HG03520 (cell line): Measurements from ENCODE around the gene ZDHHC24.
"Not testable (repeated sequence)": the region's sequence is repeated elsewhere in the genome, so short reads cannot be mapped to it uniquely, and the experiment has no call there.

Experiments
- ATAC-seq: cut with Tn5 transposase; IDR thresholded peaks from one replicate; pipeline ENCODE4 v1.9.1; 2021; ENCODE audit warnings: mild to moderate bottlenecking, moderate library complexity; ENCODE audit not compliant: unreplicated experiment

ZDHHC24 gene, protein sequence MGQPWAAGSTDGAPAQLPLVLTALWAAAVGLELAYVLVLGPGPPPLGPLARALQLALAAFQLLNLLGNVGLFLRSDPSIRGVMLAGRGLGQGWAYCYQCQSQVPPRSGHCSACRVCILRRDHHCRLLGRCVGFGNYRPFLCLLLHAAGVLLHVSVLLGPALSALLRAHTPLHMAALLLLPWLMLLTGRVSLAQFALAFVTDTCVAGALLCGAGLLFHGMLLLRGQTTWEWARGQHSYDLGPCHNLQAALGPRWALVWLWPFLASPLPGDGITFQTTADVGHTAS

GRCh38 chr11:66545701-66546367 is at the start of gene ZDHHC24:
ZDHHC24 (minus strand) TSS chr11:66546048; CDS start chr11:66546003, 45 bp downstream.
- peak; percentile 74 for ATAC-seq

- no peak for ATAC-seq
These were observed 49.5 kb upstream of the ZDHHC24 start for GRCh38 chr11:66595245-66595904.

DNA sequence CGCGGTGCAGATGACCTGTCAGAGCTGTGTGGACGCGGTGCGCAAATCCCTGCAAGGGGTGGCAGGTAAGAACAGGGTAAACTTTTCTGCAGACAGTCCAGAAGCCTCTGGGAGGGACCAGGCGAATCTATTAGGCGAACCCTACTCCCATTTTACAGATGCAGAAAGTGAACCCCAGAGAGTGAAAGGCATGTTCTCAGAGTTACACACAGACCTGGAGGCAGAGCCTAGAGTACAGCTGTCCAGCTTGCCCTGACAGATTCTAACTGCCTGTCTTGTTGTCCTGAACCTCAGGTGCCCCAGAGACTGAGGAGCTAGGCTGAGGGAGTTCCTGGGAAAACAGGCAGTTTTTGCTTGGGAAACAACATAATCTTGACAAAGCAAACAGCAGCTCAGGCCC is 47.8 kb upstream of the ZDHHC24 start:
- ATAC-seq, result no peak

DNA sequence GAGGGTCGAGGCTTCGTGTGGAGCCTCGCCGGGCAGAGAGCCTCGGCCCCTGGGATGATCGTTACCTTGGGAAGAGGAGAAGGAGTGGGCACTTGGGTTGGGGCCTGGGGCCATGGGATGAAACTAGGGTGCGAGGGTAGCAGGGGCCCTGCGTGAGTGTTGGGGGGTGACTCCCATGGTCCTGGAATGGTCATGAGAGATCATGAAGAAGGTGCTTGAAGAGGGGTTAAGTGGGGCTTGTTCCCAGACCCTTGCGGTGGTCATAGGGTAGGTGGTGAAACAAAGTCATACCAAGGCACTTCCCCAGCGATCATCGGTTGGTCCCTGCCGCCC is 47.4 kb upstream of the ZDHHC24 start:
- ATAC-seq, result peak; percentile 7

- ATAC-seq, result peak; percentile 90
These were observed 46.8 kb upstream of the ZDHHC24 start, which contains the start of the genes CCDC87 and CCS for GRCh38 chr11:66592457-66593302. CCDC87 (minus strand) TSS chr11:66593063; CDS start chr11:66593015, 48 bp downstream. CCS (plus strand) TSS chr11:66593185; CDS start chr11:66593262, 77 bp downstream.

DNA sequence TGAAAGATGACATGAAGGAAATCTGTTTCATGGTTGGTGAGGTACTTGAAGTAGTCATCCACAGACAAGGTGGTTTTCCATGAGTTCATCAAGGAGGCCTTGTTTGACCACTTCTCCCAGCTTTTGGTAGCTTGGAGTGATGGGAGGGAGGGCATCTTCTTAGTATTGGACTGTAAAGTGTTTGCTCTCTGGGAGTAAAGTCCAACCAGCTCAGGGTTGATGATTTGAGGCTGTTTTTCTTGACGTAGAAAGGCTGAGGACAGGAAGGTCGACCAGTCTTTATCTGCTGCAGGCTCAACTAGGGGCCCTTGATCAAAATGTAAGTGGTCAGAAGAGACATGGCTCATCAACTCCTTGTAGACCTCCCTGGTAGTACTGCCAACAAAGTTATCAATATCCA is 45.3 kb upstream of the ZDHHC24 start:
- ATAC-seq, result no peak

GRCh38 chr11:66589996-66590675 is 44.3 kb upstream of the ZDHHC24 start:
- no peak for ATAC-seq

- ATAC-seq, result not testable (repeated sequence)
These were observed 43.5 kb upstream of the ZDHHC24 start for GRCh38 chr11:66589315-66589714.

- ATAC-seq, result no peak
These were observed 40.3 kb upstream of the ZDHHC24 start for GRCh38 chr11:66586136-66586535.

DNA sequence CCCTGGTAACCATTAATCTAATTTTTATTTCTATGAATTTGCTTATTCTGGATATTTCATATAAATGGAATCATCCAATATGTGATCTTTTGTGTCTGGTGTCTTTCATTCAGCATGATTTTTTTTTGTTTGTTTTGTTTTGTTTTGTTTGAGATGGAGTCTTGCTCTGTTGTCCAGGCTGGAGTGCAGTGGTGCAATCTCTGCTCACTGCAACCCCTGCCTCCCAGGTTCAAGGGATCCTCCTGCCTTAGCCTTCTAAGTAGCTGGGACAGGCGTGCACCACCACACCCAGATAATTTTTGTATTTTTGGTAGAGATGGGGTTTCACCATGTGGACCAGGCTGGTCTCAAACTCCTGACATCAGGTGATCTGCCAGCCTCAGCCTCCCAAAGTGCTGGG is 39.6 kb upstream of the ZDHHC24 start:
- ATAC-seq, result not testable (repeated sequence)

DNA sequence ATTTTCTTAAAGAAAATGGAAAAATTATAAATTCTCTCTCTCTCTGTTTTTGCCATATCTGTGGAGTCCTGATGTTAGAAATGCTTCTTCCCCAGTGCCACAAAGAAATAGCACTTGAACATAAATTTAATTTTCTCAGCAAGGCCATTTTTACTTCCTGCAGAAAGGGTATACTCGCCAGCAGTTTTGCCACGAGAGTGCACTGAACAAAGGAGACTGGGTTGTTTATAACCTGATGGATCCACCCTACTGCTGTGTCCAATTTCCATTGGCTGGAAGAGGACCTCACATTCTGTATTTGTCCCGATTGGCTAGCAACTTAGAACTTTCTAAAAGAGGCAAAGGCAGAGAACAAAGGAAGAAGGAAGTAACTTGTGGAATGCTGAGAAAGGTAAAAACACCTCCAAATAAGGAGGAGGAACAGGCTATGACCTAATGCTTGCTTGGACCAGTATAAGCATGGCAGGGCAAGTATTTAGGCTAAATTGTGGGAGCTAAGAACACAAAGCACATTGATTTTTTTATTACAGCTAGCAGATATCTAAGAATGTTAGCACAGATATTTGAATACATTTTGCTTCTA is 36.8 kb upstream of the ZDHHC24 start:
- not testable (repeated sequence) for ATAC-seq

- no peak for ATAC-seq
These were observed 35.4 kb upstream of the ZDHHC24 start for GRCh38 chr11:66581261-66581660.

DNA sequence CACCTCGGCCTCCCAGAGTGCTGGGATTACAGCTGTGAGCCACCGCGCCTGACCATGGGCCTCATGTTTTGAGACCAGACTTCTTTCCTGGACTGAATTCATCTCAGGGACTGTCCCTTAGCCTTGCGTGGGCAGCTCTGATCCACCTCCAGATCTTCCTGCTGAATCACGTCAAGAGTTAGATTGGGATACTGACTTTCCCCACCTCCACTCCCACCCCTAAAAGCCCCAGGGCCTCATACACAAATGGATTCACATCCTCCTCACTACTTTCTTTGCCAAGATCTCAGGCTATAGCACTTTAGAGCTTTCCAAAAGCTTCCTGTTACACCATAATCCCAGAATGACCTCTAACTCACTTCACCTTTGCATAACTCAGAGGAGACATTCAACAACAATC is 35.0 kb upstream of the ZDHHC24 start:
- ATAC-seq, result no peak

DNA sequence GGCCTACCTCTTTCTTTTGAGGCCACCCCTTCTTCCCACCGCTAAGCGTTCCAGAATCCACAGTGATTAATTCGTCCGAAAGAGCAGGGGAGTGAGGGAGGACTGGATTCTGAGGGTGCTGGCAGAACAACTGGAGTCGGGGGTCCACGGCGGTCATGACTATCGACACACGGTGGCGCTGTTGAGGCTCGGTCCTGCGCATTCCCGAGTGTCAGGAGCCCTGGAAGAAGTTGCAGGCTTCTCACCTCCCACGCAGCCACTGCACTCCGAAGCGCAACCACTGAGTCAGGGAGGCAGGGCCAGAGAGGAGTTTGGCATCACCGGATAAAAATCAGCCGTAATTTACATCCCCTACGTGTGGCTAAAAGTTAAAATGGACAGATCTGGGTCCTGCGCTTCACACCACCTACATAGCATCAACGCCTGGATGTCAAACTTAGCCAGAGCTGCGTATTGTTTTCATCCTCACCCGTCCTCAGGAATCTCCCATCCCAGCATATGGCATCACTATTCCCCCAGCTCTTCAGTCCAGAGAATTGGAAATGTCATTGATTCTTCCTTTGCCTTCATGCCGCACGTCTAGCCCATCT is 33.3 kb upstream of the ZDHHC24 start:
- ATAC-seq, result no peak

DNA sequence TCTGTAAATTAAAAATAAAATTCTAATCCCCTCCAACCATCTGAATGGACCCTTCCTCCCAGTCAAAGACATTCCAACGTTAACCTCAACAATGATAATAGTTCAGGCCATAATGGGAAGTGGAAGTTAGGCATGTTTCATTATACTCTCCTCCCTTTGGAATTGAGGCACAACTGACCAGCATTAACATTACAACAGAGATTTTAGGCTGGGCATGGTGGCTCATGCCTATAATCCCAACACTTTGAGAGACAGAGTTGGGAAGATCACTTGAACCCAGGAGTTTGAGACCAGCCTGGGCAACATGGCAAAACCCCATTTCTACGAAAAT is 25.0 kb upstream of the ZDHHC24 start:
- no peak for ATAC-seq

DNA sequence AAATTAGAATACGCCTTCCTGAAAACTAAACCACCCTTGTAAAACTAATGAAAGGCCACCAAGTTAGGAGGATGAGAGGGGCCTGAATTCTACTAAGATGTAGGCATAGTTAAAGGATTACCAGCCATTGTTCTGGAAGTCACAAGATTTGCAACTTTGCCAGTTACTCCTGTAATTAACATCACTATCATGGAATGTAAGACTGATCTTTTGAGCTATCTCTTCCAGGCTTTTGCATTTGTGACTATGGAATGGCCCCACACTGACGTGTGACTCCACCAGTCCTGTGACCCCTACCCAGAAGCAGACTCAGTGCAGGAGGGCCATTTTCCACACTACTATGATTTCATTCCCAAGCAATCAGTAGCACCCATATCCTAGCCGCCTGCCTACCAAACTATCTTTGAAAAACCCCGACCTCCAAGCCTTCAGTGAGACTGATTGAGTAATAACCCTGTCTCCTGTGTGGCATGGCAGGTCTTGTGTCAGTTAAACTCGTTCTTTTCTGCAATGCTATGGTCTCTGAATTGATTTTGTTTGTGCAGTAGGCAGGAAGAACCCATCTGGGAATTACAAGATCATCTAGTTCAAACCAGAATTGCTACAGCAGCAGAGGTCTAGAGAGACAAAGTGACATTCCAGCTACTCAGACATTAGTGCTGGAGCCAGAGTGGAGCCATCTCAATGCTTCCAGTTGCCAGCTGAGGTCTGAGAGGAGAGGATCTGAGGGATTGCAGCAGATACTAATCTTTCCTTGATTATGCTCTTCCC is 24.4 kb upstream of the ZDHHC24 start:
- no peak for ATAC-seq

DNA sequence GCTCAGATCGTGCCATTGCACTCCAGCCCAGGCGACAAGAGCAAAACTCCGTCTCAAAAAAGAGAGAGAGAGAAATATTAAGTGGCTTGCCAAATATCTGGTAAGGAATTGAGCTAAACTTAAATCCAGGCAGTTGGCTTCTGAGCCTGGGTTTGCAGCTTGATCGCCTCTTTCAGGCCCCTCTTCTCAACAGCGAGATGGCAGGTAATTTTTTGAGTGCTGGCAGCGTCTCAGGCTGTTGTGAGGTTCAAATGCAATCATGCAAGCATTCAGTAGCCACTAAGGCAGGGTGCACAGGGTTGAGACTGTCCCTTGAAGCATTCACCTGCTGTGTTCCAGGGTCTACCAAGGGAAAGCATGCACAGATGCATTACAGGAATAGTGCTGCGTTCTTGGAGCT is 23.2 kb upstream of the ZDHHC24 start:
- no peak for ATAC-seq

- no peak for ATAC-seq
These were observed 22.5 kb upstream of the ZDHHC24 start, which contains the start of gene CTSF for GRCh38 chr11:66568124-66568916. CTSF (minus strand) TSS chr11:66568606; CDS start chr11:66568486, 120 bp downstream.
